GM15510 (cell line): ENCODE results near the gene TRIM71.

ENCODE experiments used
- POLR2A ChIP-seq: IDR thresholded peaks from 3 replicates; pipeline ENCODE4 v1.6.1; 2011; ENCODE audit warnings: borderline replicate concordance; ENCODE audit not compliant: insufficient read length; ENCODE audit errors: extremely low read depth

Gene TRIM71

DNA sequence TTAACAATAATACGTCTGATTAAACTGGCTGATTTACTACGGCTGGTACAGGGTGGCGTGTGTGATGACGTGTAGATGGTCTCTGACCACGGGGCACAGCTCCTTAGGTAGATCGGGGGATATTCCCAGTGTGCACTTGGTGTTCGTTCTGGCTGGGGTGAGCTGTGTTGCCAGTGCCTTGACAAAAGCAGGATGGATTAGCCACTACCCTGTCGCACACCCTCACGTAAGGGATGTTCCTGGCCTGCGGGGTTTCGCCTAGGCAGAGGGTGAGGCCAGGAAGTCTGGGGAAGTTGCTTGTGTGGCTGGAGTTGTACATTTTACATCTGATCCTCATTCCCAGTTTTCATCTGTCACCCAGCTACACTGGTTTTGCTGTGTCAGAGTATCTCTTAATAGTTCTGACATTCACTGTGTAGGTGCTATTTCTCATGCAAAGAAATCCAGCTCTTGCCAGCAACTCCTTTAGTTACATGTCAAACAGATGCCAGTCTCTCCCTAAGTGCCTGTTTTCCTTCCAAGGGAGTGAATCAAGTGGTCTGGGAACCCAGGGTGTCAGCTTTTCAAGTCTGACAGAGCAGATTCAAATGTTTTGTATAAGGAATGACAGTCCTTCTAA, 67.6 kb downstream of the TRIM71 start:
- TF ChIP-seq POLR2A = no peak

DNA sequence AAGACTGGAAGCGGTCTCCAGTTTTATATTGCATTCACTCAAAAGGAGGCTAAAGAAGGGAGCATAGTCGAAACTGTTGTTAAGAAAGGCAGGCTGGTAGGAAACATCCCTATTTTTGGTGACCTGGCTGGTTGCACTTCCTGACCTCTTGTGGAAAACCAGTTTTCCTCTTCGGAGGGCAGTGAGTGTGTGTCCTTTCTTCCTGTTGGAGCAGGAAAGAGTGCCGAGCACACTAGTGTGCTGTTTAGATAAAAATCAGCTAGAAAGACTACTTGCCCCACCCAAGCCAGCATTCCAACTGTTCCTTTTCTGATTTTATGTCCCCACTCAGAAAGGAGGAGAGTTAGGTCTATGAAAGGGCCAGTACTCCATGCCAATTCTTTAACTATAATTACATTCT, 68.5 kb downstream of the TRIM71 start:
- TF ChIP-seq POLR2A = no peak

DNA sequence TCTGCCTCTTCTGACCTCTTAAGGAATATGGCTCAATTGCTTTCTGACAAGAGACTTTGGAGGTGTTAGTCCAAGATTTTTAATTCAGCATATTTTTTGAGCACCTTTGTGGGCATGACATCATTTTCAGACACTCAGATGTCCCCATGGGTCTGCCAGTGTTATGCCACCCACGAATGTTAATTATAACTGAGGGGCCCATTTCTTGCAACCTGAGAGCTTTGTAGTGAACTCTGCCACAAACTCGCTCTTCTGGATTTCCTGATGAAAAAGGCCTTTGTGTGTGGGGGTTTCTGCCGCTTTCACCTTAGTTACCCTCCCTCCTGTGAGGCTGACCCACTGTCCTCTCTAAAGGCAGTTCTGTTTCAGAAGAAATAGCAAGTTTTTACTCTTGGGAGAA, 69.1 kb downstream of the TRIM71 start:
- TF ChIP-seq POLR2A = no peak

DNA sequence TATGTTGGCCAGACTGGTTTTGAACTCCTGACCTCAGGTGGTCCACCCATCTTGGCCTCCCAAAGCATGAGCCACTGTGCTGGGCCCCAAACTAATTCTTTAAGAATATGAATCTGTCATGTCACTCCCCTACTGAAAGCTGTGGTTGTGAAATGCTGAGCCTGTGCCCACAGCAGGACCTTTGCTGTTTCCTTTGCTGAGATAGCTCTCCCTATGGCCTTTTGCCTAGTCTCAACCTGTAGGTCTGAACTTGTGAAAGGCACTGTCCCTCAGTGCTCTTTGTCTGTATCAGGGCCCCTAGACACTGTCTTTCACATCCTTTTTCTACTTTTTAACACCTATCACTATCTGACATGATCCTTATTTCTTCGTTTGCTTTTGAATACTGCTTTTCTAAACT, 70.9 kb downstream of the TRIM71 start:
- no peak for TF ChIP-seq POLR2A

DNA sequence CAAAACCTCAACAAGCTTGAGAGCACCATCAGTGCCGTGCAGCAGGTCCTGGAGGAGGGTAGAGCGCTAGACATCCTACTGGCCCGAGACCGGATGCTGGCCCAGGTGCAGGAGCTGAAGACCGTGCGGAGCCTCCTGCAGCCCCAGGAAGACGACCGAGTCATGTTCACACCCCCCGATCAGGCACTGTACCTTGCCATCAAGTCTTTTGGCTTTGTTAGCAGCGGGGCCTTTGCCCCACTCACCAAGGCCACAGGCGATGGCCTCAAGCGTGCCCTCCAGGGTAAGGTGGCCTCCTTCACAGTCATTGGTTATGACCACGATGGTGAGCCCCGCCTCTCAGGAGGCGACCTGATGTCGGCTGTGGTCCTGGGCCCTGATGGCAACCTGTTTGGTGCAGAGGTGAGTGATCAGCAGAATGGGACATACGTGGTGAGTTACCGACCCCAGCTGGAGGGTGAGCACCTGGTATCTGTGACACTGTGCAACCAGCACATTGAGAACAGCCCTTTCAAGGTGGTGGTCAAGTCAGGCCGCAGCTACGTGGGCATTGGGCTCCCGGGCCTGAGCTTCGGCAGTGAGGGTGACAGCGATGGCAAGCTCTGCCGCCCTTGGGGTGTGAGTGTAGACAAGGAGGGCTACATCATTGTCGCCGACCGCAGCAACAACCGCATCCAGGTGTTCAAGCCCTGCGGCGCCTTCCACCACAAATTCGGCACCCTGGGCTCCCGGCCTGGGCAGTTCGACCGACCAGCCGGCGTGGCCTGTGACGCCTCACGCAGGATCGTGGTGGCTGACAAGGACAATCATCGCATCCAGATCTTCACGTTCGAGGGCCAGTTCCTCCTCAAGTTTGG, 72.9 kb downstream of the TRIM71 start:
- no peak for TF ChIP-seq POLR2A

DNA sequence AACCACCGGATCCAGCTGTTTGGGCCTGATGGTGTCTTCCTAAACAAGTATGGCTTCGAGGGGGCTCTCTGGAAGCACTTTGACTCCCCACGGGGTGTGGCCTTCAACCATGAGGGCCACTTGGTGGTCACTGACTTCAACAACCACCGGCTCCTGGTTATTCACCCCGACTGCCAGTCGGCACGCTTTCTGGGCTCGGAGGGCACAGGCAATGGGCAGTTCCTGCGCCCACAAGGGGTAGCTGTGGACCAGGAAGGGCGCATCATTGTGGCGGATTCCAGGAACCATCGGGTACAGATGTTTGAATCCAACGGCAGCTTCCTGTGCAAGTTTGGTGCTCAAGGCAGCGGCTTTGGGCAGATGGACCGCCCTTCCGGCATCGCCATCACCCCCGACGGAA, 73.6 kb downstream of the TRIM71 start:
- no peak for TF ChIP-seq POLR2A

DNA sequence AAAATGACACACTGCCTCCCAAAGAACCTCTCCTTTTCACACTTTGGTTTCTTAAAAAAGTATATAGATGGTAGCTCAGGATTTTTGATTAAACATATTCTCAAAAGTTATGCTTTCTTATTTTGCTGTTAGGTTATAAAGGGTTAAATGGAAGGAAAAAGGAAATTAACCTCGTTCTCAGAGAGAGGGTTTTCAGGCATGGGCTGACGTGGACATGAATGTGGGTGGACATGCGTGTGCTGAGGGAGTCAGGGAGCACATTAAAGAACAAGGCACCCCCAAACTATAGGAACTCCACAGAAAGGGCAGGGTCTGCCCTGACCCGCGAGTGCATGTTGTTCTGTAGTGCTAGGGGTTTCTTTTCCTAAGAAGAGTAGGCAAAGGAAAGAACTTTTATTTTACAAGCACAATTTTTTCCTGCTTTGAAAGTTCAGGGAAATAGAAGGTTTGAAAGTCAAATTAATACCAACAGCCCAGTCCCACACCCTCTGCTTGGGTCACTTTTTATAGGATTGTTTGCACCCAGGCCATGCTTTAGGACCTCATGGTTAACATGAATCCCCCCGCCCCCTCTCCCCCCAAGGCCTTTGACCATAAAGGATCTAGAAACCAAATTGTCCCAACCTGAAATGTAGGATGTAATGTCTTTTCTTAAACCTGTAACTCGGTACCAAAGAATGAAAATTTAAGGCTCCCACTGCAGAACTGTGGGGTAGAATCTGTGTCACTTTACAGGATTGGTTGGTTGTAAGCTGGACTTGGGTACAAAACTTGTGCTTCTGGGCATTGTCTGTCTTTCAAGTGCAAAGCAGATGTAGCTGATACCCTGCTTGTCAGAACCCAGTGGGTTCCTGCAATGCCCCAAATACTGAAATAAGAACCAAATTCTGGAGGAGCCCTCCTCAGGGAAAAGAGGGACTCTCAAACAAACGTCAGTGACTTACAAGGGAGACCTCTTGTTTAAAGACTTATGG, 75.1 kb downstream of the TRIM71 start:
- TF ChIP-seq POLR2A = no peak

DNA sequence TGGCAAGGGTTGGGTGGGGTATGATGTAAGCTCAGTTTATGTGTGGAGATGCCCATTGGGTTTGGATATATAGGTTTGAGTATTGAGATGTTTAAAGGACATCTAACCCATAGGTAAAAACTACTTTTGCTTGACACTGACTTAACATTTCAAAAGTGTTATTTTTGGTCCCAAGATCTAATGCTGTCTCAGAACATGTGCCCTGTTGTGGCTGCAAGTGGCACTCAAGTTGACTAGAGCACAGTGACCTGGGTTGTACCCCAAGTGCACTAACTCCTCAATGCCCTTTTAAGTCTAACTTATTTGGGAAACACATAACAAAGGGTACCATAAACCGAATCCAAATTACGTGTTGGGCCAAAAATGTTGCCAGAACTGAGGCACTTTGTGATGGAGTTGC, 77.2 kb downstream of the TRIM71 start:
- no peak for TF ChIP-seq POLR2A

DNA sequence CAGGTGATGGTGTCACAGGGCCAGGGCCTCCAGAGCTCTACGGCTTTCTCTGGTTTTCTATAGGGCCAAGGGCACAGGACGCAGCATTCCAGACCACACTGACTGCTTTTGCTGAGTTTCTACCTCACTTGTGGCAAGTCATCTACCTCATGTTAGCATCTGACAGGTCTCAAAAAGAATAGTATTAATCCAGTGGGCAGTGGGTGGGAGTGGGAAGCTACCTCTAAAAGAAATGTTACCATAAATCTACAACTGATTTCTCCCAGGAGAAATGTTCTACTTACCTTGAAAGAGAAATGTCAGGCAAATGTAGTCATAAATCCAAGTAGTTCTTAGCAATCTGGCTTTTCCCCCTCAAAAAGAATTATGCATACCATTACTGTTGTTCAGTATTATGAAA, 77.9 kb downstream of the TRIM71 start:
- TF ChIP-seq POLR2A = no peak

DNA sequence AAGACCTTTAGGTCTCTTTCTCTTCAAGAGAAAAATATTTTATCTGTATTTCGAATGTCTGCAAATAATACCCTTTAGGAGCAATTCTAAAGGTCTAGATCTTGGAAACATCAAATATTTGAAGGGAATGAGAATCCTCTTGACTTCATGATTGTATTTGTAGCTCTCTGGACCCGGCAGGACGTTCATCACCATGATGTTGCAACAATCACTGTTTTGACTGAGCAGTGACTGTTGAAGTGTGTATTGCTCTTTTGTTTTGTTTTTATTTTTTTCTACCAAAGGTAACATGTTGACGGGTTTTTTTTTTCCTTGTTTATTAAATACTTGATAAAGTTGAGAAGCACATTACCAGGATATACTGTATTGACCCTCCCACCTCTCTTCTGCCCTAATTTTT, 78.3 kb downstream of the TRIM71 start:
- TF ChIP-seq POLR2A = no peak

DNA sequence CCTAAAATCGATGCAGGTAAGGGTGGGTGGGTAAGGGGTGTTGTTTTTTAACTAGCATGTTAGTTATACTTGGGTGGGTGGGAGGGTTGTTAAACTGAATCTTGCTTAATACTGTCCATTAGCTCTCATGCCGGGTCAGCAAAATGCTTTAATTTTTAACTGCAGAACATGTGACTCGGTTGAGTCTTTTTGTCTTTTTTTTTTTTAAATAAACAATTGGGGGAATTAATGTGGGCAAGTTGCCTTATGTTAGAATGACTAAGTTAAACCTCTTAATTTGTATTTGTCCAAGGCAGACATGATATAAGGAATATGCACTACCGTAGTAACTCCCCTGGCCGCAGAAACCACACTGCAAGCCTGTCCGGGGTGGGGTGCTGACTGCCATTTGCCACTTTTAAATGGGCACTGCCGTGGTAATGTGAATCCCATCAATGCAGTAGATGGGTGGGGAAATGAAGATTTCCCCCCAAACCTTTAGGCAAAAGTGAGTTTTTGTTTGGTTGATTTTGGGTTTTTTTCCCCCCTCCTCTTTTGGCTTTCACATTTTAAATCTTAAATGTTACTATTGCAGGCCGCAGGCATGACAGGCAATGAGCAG, 79.3 kb downstream of the TRIM71 start:
- no peak for TF ChIP-seq POLR2A

DNA sequence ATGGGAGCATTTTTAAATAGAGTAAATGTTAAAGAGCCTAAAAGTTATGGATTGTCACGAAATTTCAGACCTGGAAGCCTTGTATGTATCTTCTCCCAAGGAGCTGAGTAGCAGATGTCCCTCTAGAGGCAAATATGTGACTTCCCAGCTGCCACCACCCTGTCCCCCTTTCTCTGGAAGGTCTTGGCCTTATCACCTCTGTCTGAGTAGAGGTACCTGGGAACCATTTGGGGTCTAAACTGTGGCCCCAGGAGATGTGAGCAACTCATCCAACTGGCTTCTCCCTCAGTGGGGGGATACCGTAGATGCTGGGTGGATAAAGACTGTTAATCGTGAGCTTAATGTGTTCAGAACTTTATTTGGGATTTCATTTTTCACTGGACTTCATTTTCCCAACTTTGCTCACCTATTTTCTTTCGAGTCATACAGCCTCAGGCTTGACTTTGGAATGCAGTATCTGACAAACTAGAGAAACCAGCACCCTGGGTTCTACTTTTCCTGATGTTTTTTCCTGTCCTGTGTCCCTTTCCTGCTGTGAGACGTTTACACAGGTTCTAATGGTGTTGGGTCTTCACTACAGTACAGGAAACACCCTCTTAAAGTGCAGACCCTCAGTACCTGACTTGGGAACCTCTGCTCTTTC, 80.3 kb downstream of the TRIM71 start:
- no peak for TF ChIP-seq POLR2A

DNA sequence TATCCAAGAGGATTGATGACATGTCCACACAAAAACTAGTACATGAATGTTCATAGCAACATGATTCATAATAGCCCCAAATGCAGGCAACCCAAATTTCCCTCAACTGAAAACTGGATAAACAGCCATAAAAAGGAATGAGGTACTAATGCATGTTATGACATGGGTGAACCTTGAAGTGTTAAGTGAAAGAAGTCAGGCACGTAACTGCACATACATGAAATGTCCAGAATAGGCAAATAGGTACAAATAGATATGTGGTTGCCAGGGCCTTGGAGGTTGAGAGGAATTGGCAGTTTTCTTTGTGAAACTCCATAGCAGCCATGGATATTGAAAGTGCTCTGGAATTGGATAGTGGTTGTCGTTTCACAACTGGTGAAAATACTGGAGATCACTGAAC, 81.5 kb downstream of the TRIM71 start:
- no peak for TF ChIP-seq POLR2A
